Measurements from ENCODE around the gene SYT7. TPM values are rescaled to one million over a fixed set of nuclear protein-coding genes. Genes with fewer than 3 reads are reported as not detected.

The SYT7 gene
- total RNA-seq, 2 experiments from 2014 or later: not detected

DNA sequence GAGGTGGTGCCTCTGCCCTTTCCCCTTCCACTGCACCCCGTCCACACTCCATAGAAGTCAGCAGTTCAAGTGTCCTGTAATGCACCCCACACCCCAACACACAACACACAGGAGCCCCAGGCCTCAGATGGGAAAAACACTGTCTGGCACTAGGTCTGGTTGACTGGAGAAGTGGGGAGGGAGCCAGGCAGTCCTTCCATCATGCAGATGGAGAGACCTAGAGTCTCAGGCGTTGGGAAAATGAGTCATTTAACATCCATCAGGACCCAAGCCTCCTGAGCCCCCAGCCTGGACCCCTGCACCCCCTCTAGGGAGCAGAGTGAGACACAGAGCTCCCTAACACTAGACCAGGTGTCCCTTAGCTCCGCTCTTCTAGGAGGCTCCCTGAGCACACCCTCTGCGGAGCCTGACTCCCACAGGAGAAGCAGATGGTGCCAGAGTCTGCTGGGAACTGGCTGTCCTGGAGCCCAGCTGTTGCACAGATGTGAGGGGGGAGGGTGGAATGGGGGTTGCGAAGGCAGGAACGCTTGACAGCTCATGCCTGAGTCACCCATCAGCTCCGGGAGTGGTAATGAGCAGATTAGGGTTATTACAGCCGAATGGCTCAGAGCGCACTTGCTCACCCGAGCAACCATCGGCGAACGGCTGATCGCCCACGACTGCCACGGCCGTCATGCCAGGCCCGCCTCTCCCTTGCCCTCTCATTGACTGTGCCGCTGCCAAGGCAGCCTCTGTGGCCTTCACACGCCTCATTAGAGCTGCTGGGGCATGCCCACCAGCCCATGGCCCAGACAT, 22.1 kb upstream of the SYT7 start:
- ChIA-PET CTCF (no interaction called here), POLR2A (no interaction called here)
- H3K27me3 Mint-ChIP-seq: peaks cover 19% of the 10 kb centered on the region
- no peaks in the 10 kb centered on the region for H3K9me3 Mint-ChIP-seq
- H3K36me3 Mint-ChIP-seq: no peaks in the 10 kb centered on the region
- intact Hi-C loops (cut with micrococcal nuclease): no loop called here
- no peak overlapping the region for H3K4me3 Mint-ChIP-seq
- no peak overlapping the region for H3K27ac Mint-ChIP-seq
- no peaks in the 10 kb centered on the region for H3K4me1 Mint-ChIP-seq (ENCODE audit: low read depth)
- no peak for DNase-seq

DNA sequence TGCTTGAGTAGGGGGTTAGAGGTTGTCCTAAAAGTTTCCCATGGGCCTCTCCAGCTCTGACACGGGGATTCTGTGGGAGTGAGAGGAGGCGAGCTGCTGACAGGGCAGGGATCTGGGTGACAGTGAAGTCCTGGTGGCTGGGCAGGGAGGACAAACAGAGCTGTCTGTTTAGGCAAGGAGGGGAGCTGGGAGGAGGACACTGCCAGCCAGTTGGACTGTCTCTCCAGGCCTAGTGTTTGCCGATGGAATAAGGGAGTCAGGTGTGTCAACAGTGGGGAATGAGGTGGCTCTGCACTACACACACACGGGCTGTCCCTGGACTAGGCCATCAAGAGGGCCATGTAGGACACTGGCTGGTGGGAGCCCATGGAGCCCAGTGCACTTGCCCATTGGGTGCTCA, 20.6 kb upstream of the SYT7 start:
- no peak for DNase-seq
- H3K27ac Mint-ChIP-seq: no peak overlapping the region
- CTCF ChIA-PET: no interaction called here
- H3K4me1 Mint-ChIP-seq (ENCODE audit: low read depth): no peaks in the 10 kb centered on the region
- H3K36me3 Mint-ChIP-seq: no peaks in the 10 kb centered on the region
- POLR2A ChIA-PET: no interaction called here
- H3K4me3 Mint-ChIP-seq: no peak overlapping the region
- peaks cover 21% of the 10 kb centered on the region for H3K27me3 Mint-ChIP-seq
- H3K9me3 Mint-ChIP-seq: no peaks in the 10 kb centered on the region
- intact Hi-C loops (cut with micrococcal nuclease): no loop called here

DNA sequence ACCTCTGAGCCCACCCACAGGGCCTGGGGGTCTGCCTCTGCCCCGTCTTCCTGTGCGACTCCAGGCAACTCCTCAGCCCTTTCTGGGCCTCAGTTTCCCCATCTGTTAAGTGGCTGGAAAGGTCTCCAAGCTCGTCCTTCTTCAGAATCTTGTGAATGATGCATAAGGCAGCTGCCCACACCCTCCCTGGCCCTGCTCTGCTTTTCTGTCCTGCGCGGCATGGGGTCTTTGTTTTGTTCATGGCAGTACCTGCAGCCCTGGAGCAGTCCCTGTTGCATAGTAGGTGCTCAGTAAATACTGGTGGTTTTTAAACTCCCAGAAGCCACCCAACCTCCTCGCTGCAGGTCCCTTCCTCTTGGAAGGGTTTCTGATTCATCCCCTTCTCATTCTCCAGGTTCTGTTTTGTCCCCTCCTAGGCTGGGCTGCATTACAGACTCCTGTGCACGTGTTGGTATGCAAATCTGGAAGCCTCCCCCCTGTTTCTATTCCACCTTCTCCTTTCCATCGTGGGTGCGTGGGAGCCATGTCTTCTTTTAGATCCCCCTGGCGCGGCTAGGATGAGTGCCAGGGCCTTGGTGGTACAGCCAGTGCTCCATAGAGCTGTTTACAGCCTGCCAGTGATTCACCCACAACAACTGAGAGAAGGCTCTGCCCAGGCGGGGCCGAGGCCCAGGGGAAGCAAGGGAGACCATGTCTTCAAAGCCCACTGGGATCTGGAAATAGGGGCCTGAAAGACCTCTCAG, 19.3 kb upstream of the SYT7 start:
- no peak for DNase-seq
- H3K36me3 Mint-ChIP-seq: no peaks in the 10 kb centered on the region
- ChIA-PET POLR2A (no interaction called here), CTCF (interaction anchor here (0.9 to 1.0 kb wide), 2 partner anchors 11 to 117 kb away, joined by 3 read pairs; no protein-coding TSS in a partner anchor)
- intact Hi-C loops (cut with micrococcal nuclease): no loop called here
- no peaks in the 10 kb centered on the region for H3K4me1 Mint-ChIP-seq (ENCODE audit: low read depth)
- no peak overlapping the region for H3K27ac Mint-ChIP-seq
- H3K4me3 Mint-ChIP-seq: no peak overlapping the region
- no peaks in the 10 kb centered on the region for H3K9me3 Mint-ChIP-seq
- peaks cover 22% of the 10 kb centered on the region for H3K27me3 Mint-ChIP-seq

DNA sequence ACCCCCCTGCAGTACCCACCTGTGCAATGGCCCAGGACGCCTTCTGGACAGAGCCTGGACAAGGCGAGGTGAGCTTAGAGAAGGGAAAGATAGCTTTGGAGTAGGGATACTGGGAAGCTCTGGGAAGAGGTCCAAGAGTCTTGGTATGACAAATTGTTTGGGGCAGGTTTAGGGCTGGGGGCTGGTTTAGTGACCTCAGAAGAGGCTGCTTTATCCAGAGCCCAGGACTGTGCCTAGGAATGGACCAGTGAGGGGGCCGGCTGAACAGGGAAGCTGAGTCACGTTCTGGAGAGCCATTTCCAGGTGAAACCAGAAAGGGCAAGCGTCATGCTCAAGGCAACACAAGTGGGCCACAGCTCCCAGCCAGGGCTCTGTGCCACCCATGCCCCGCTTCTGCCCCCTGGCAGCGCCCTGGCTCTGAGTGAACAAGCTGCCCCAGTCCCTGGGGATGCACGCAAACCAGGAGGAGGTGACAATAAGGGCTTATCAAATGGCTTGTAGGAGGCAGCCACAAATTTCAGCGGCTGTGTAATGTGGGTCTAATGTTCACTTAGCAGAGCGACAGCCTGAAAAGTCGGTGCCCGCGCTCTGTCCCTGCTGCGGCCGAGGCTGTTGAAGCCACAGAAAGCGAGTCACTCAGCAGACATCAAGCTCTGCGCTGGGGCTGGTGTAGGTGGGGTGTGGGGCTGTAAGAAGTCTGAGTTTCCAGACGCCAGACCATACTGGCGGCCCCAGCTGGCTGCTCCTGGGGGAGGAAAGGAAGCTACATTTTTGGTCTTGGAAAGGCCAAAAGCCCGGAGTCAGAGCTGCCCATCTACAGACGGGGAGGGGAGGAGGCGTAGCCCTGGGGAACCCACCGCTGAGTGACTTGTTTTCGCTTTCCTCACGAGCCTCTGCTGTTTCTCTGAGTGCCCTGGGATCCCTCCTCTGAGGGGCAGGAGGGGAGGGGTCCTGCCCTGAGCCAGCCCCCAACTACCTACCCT, 18.3 kb upstream of the SYT7 start:
- peaks cover 25% of the 10 kb centered on the region for H3K27me3 Mint-ChIP-seq

GRCh38 chr11:61598374-61598773, 17.5 kb upstream of the SYT7 start:
- Mint-ChIP-seq H3K27me3 (peaks cover 24% of the 10 kb centered on the region), H3K27ac (no peak overlapping the region), H3K4me3 (no peak overlapping the region), H3K9me3 (no peaks in the 10 kb centered on the region), H3K36me3 (no peaks in the 10 kb centered on the region), H3K4me1 (ENCODE audit: low read depth) (no peaks in the 10 kb centered on the region)
- CTCF ChIA-PET: no interaction called here
- POLR2A ChIA-PET: no interaction called here
- intact Hi-C loops (cut with micrococcal nuclease): no loop called here
- no peak for DNase-seq

More for the DNA sequence above, 18.3 kb upstream of the SYT7 start:
- Mint-ChIP-seq H3K36me3 (no peaks in the 10 kb centered on the region), H3K4me3 (no peak overlapping the region), H3K4me1 (ENCODE audit: low read depth) (no peaks in the 10 kb centered on the region), H3K9me3 (no peaks in the 10 kb centered on the region), H3K27ac (no peak overlapping the region)
- ChIA-PET POLR2A (no interaction called here), CTCF (interaction anchor here (0.9 to 1.0 kb wide), 2 partner anchors 10 to 116 kb away, joined by 3 read pairs; no protein-coding TSS in a partner anchor)
- DNase-seq: no peak
- intact Hi-C loops (cut with micrococcal nuclease): no loop called here

- CTCF ChIA-PET: interaction anchor here (0.5 kb wide), 1 partner anchor 17 kb away, joined by 3 read pairs; no protein-coding TSS in a partner anchor
- H3K9me3 Mint-ChIP-seq: no peaks in the 10 kb centered on the region
- no peak for DNase-seq
- no peaks in the 10 kb centered on the region for H3K4me1 Mint-ChIP-seq (ENCODE audit: low read depth)
- POLR2A ChIA-PET: no interaction called here
- intact Hi-C loops (cut with micrococcal nuclease): no loop called here
- H3K36me3 Mint-ChIP-seq: no peaks in the 10 kb centered on the region
- no peak overlapping the region for H3K27ac Mint-ChIP-seq
- H3K4me3 Mint-ChIP-seq: no peak overlapping the region
- peaks cover 29% of the 10 kb centered on the region for H3K27me3 Mint-ChIP-seq
Measured at GRCh38 chr11:61596990-61597389, 16.1 kb upstream of the SYT7 start.

DNA sequence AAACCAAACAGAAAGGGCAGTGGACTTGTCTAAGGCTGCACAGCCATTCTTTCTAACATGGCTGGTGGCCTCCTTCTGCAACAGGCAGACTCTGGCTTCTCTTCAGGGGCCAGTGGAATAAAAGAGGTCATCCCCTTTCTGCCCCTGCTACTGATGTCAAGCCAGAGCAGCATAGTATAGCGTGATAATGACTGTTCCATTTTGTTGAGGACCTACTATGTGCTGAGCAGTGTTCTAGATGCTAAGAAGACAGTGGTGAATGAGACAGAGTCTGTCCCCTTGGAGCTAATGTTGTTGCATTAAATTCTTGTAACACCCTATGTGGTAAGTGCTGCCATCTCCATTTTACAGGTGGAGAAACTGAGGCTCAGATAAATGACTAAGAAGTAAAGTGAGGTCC, 15.7 kb upstream of the SYT7 start:
- Mint-ChIP-seq H3K4me3 (no peak overlapping the region), H3K36me3 (no peaks in the 10 kb centered on the region), H3K27ac (no peak overlapping the region), H3K27me3 (peaks cover 29% of the 10 kb centered on the region), H3K9me3 (no peaks in the 10 kb centered on the region), H3K4me1 (ENCODE audit: low read depth) (no peaks in the 10 kb centered on the region)
- CTCF ChIA-PET: interaction anchor here (0.5 to 1.2 kb wide), 2 partner anchors 16 to 42 kb away, joined by 3 to 5 read pairs; no protein-coding TSS in a partner anchor
- POLR2A ChIA-PET: no interaction called here
- intact Hi-C loops (cut with micrococcal nuclease): no loop called here
- no peak for DNase-seq

DNA sequence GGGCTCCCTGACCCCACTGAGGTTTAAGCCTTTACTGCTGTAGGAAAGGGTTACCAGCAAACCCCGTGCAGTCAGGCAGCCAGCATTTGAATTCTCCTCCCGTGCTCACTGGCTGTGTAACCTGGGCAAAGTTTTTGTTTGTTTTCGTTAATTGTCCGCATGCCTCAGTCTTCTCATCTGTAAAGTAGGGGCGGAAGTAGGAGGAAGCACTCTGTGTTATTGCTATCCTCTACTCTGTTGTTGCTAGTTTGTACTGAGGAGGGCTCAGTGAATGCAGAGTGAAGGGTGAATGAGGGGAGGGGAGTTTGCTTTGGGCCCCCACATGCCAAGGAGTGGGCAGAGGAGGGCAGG, 14.0 kb upstream of the SYT7 start:
- no peaks in the 10 kb centered on the region for H3K36me3 Mint-ChIP-seq
- CTCF ChIA-PET: no interaction called here
- no peak overlapping the region for H3K4me3 Mint-ChIP-seq
- intact Hi-C loops (cut with micrococcal nuclease): no loop called here
- POLR2A ChIA-PET: no interaction called here
- H3K27me3 Mint-ChIP-seq: peaks cover 26% of the 10 kb centered on the region
- no peaks in the 10 kb centered on the region for H3K4me1 Mint-ChIP-seq (ENCODE audit: low read depth)
- H3K27ac Mint-ChIP-seq: no peak overlapping the region
- H3K9me3 Mint-ChIP-seq: no peaks in the 10 kb centered on the region
- no peak for DNase-seq

GRCh38 chr11:61593151-61593550, 12.3 kb upstream of the SYT7 start:
- Mint-ChIP-seq H3K9me3 (no peaks in the 10 kb centered on the region), H3K4me3 (no peak overlapping the region), H3K27ac (no peak overlapping the region), H3K4me1 (ENCODE audit: low read depth) (peaks cover 8% of the 10 kb centered on the region), H3K27me3 (peaks cover 27% of the 10 kb centered on the region), H3K36me3 (no peaks in the 10 kb centered on the region)
- ChIA-PET CTCF (no interaction called here), POLR2A (no interaction called here)
- DNase-seq: no peak
- intact Hi-C loops (cut with micrococcal nuclease): no loop called here

- CTCF ChIA-PET: no interaction called here
- no peaks in the 10 kb centered on the region for H3K36me3 Mint-ChIP-seq
Measured at GRCh38 chr11:61592176-61592575, 11.3 kb upstream of the SYT7 start.

DNA sequence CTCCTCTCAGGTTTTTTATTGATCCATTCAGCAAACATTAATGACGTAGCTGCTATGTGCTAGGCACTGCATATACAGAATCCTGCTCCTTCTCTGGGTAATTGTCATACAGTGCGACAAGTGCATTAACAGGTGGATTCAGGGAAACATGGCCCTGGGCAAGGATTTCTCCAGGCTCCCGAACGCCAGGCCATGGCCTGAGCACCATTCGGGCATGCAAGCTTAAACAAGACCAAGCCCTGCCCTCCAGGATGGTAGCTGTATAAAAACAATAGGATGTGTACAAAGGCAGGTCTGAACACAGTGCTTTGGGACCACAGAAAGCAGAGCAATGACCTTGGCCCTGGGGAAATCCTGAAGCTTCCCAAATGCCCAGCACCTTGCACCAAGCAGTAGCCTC, 9.1 kb upstream of the SYT7 start:
- no peak overlapping the region for H3K4me3 Mint-ChIP-seq

More at GRCh38 chr11:61592176-61592575, 11.3 kb upstream of the SYT7 start:
- no peak overlapping the region for H3K27ac Mint-ChIP-seq
- H3K9me3 Mint-ChIP-seq: no peaks in the 10 kb centered on the region
- POLR2A ChIA-PET: no interaction called here
- H3K27me3 Mint-ChIP-seq: peaks cover 27% of the 10 kb centered on the region
- intact Hi-C loops (cut with micrococcal nuclease): no loop called here
- no peak overlapping the region for H3K4me3 Mint-ChIP-seq
- DNase-seq: no peak
- peaks cover 12% of the 10 kb centered on the region for H3K4me1 Mint-ChIP-seq (ENCODE audit: low read depth)

GRCh38 chr11:61588728-61589191, 7.9 kb upstream of the SYT7 start:
- Mint-ChIP-seq H3K36me3 (no peaks in the 10 kb centered on the region), H3K27me3 (peaks cover 20% of the 10 kb centered on the region), H3K9me3 (no peaks in the 10 kb centered on the region), H3K4me1 (ENCODE audit: low read depth) (peaks cover 12% of the 10 kb centered on the region), H3K4me3 (peak overlapping the region; percentile 38), H3K27ac (no peak overlapping the region)
- ChIA-PET POLR2A (no interaction called here), CTCF (interaction anchor here (0.7 to 3.5 kb wide), 4 partner anchors 13 to 143 kb away, joined by 3 to 13 read pairs (median 4); no protein-coding TSS in a partner anchor)
- peak; percentile 24 for DNase-seq
- intact Hi-C loops (cut with micrococcal nuclease): no loop called here

More for the DNA sequence above, 9.1 kb upstream of the SYT7 start:
- Mint-ChIP-seq H3K27ac (no peak overlapping the region), H3K36me3 (no peaks in the 10 kb centered on the region), H3K4me1 (ENCODE audit: low read depth) (peaks cover 12% of the 10 kb centered on the region), H3K27me3 (peaks cover 23% of the 10 kb centered on the region), H3K9me3 (no peaks in the 10 kb centered on the region)
- intact Hi-C loops (cut with micrococcal nuclease): no loop called here
- CTCF ChIA-PET: interaction anchor here (0.7 to 3.5 kb wide), 3 partner anchors 8 to 49 kb away, joined by 3 to 13 read pairs (median 3); no protein-coding TSS in a partner anchor
- POLR2A ChIA-PET: no interaction called here
- DNase-seq: no peak

All from activated CD4-positive, alpha-beta memory T cell treated with anti-CD3 and anti-CD28 coated beads for 36 hours (primary cell).